ENCODE data around the gene PGF. TPM values are rescaled to one million over a fixed set of nuclear protein-coding genes. Genes with fewer than 3 reads are reported as not detected.

PGF gene
- total RNA-seq, 2 donors from 2014 or later, result 5.0 to 7.6 TPM

GRCh38 chr14:74959596-74960180 lies 4.3 kb upstream of the PGF start:
- no peaks in the 10 kb centered on the region for H3K9me3 Mint-ChIP-seq
- no peaks in the 10 kb centered on the region for H3K9me3 ChIP-seq (ENCODE audit: control insufficient read depth, low read length)
- H3K27me3 ChIP-seq (ENCODE audit: control insufficient read depth, insufficient read depth, low read length, poor library complexity, severe bottlenecking), result peaks cover 17% of the 10 kb centered on the region
- H3K4me3 Mint-ChIP-seq, result no peak overlapping the region
- H3K27ac ChIP-seq (ENCODE audit: low read depth, low read length), result no peak overlapping the region
- no peaks in the 10 kb centered on the region for H3K4me1 Mint-ChIP-seq
- no peaks in the 10 kb centered on the region for H3K36me3 ChIP-seq (ENCODE audit: control insufficient read depth, insufficient read depth, low read length)
- peaks cover 17% of the 10 kb centered on the region for H3K27me3 Mint-ChIP-seq (ENCODE audit: insufficient read depth)
- TF ChIP-seq CTCF (conservative IDR thresholded peaks at IDR 0.05), result no peak
- H3K4me1 ChIP-seq (ENCODE audit: control insufficient read depth, insufficient read depth, low read length), result no peaks in the 10 kb centered on the region
- DNase-seq, result no peak
- H3K36me3 Mint-ChIP-seq (ENCODE audit: low read depth), result no peaks in the 10 kb centered on the region
- H3K9ac ChIP-seq (ENCODE audit: extremely low read depth, low read length, poor library complexity, severe bottlenecking), result no peak overlapping the region
- H3K4me3 ChIP-seq (ENCODE audit: low read length), result no peak overlapping the region
- H3K27ac Mint-ChIP-seq, result no peak overlapping the region
- 91 to 94% methylated on average over 3 to 5 of the region's 5 CpGs for WGBS, 2 experiments (ENCODE audit: insufficient coverage in 1 of 2, insufficient read length in 1 of 2)

- H3K36me3 Mint-ChIP-seq (ENCODE audit: low read depth), result no peaks in the 10 kb centered on the region
- Histone ChIP-seq H3K9ac (ENCODE audit: extremely low read depth, low read length, poor library complexity, severe bottlenecking) (no peak overlapping the region), H3K4me3 (ENCODE audit: low read length) (no peak overlapping the region), H3K9me3 (ENCODE audit: control insufficient read depth, low read length) (no peaks in the 10 kb centered on the region), H3K36me3 (ENCODE audit: control insufficient read depth, insufficient read depth, low read length) (no peaks in the 10 kb centered on the region), H3K4me1 (ENCODE audit: control insufficient read depth, insufficient read depth, low read length) (peaks cover 2% of the 10 kb centered on the region), H3K27me3 (ENCODE audit: control insufficient read depth, insufficient read depth, low read length, poor library complexity, severe bottlenecking) (peaks cover 24% of the 10 kb centered on the region), H3K27ac (ENCODE audit: low read depth, low read length) (peak overlapping the region; percentile 11)
- peaks cover 15% of the 10 kb centered on the region for H3K27me3 Mint-ChIP-seq (ENCODE audit: insufficient read depth)
- H3K4me3 Mint-ChIP-seq, result peak overlapping the region; percentile 42
- no peaks in the 10 kb centered on the region for H3K9me3 Mint-ChIP-seq
- no peak for TF ChIP-seq CTCF (conservative IDR thresholded peaks at IDR 0.05)
- whole genome bisulfite sequencing, 2 experiments (ENCODE audit: insufficient coverage in 1 of 2, insufficient read length in 1 of 2), result 93 to 97% methylated on average over 12 to 22 of the region's 24 CpGs
- no peak overlapping the region for H3K27ac Mint-ChIP-seq
- no peak for DNase-seq
- H3K4me1 Mint-ChIP-seq, result peaks cover under 1% of the 10 kb centered on the region
Observed at GRCh38 chr14:74956280-74957072, 1.1 kb upstream of the PGF start.

GRCh38 chr14:74956027-74956279 lies 556 bp upstream of the PGF start:
- TF ChIP-seq CTCF (conservative IDR thresholded peaks at IDR 0.05), result no peak
- Histone ChIP-seq H3K27me3 (ENCODE audit: control insufficient read depth, insufficient read depth, low read length, poor library complexity, severe bottlenecking) (peaks cover 24% of the 10 kb centered on the region), H3K4me3 (ENCODE audit: low read length) (peak overlapping the region; percentile 67), H3K36me3 (ENCODE audit: control insufficient read depth, insufficient read depth, low read length) (no peaks in the 10 kb centered on the region), H3K4me1 (ENCODE audit: control insufficient read depth, insufficient read depth, low read length) (peaks cover 7% of the 10 kb centered on the region), H3K9me3 (ENCODE audit: control insufficient read depth, low read length) (no peaks in the 10 kb centered on the region), H3K9ac (ENCODE audit: extremely low read depth, low read length, poor library complexity, severe bottlenecking) (no peak overlapping the region), H3K27ac (ENCODE audit: low read depth, low read length) (no peak overlapping the region)
- no peaks in the 10 kb centered on the region for H3K36me3 Mint-ChIP-seq (ENCODE audit: low read depth)
- H3K4me1 Mint-ChIP-seq, result peaks cover 6% of the 10 kb centered on the region
- DNase-seq, result no peak
- H3K9me3 Mint-ChIP-seq, result no peaks in the 10 kb centered on the region
- no peak overlapping the region for H3K27ac Mint-ChIP-seq
- H3K4me3 Mint-ChIP-seq, result peak overlapping the region; percentile 42
- 81 to 91% methylated on average over 2 to 9 of the region's 9 CpGs for WGBS, 2 experiments (ENCODE audit: insufficient coverage in 1 of 2, insufficient read length in 1 of 2)
- peaks cover 15% of the 10 kb centered on the region for H3K27me3 Mint-ChIP-seq (ENCODE audit: insufficient read depth)

Measured in endodermal cell (in vitro differentiated cells).